Epithelial cell of proximal tubule (primary cell): ENCODE results near the gene TMEM150C. TPM values are rescaled to one million over a fixed set of nuclear protein-coding genes. Genes with fewer than 3 reads are reported as not detected.

ENCODE experiments used
- DNase-seq: peaks from one replicate; pipeline ENCODE4 v3.0.0-alpha.2; 2011; ENCODE audit warnings: low read depth
- H3K4me3 ChIP-seq: 2 replicates; pipeline ENCODE4 v1.5.1; 2011; ENCODE audit warnings: low read depth, mild to moderate bottlenecking, low read length
- CTCF ChIP-seq: conservative IDR thresholded peaks from 2 replicates; pipeline ENCODE4 v1.5.1; 2012; ENCODE audit warnings: low read depth, mild to moderate bottlenecking, low read length
- total RNA-seq: library from RNA; depleted of rRNA; stranded (reverse); fragments of >200 nt; gene quantifications from 2 replicates; pipeline ENCODE4 v1.2.3, GENCODE V29; 2015

The TMEM150C gene
- total RNA-seq, 1 donor from 2014 or later = 2.9 TPM

DNA sequence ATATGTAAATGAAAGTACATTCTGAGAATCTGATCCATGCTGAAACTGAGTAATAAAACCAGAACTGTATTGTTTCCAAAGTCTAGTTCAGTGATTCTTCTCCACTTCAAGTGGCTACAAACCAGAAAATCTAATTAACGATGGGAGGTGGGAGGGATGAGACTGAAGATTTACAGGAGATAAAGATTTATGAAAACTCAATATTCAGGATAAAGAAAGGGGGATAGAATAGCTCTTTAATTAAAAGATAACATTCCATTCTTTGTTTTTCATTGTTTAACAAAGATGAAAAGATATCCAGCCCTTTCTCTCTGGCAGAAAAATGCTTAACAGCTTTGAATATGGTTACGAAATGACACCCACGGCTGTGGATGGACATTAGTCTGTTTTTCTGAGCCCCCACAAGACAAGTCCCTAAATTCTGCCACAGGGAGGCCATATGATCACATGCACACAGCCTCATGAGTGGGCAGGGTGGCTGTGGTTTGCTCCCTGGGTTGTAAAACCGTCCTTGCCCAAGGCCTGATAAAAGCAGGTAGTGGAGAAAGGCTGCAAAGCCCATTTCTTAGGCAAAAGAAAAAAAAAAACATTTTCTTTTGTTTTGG, 36.4 kb downstream of the TMEM150C start:
- no peak for DNase-seq
- no peak for TF ChIP-seq CTCF
- no peak overlapping the region for H3K4me3 ChIP-seq

DNA sequence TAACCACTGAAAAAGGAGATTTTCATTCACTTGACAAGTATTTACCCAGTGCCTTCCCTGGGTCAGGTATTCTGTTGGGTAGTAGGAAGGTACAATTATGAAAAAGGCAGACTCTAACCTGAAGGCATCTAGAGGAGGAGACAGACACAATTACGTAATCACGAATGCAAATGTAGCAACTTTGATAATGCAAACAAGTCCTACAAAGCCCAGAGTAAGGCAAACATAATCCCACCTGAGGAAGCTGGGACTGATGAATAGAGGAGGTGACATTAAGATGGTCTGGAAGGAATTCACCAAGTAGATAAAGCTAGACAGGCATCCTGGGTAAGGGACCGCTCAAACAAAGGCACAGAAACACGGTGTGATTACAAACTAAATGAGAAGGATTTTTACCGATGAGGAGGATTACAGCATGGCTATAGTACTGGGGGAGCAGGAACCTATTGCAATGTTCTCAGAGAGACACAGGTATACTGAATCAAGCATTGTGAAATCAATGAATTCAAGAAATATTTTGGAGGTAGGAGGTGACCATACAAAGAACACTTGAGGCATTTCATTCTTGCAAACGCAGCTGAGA, 37.1 kb downstream of the TMEM150C start:
- no peak for TF ChIP-seq CTCF
- no peak overlapping the region for H3K4me3 ChIP-seq
- DNase-seq = no peak

- TF ChIP-seq CTCF = no peak
- H3K4me3 ChIP-seq = no peak overlapping the region
- DNase-seq = no peak
Observed at GRCh38 chr4:82523179-82523578, 38.6 kb downstream of the TMEM150C start.

DNA sequence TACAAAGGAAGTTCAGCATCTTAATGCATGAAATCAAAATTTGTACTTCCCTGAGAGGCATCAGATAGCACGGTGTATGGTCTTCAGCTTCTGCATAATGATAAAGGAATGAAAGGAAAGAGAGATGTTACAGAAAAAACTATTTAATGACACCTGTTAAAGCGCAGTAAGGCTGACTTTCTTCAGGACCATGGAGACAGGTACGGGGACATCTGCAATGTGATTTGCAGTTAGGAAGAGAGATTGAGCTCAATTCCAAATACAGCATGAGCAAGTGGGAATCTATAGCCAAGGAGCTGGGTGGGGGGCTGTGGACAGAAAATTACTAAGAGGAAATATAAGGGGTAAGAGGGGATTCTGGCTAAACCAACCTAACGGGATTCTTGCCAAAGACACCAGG, 39.3 kb downstream of the TMEM150C start:
- TF ChIP-seq CTCF = no peak
- no peak overlapping the region for H3K4me3 ChIP-seq
- DNase-seq = no peak

DNA sequence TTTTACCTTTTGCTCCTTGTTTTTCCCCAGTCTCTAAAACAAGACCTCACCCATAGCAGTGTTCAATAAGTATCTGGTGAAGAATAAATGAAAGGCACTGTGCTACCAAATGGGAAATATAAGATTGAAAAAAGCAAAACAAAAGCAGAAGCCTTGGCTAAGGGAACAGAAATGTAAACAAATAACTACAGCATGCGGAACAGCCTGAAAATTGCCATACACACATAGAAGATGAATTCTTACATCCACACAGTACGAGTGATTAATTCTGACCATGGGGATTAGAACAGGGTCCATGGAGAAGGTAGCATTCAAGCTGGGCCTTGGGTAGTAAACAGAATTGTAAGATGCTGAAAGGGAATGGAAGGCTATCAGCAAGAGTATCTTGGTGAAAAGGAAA, 40.5 kb downstream of the TMEM150C start:
- H3K4me3 ChIP-seq = no peak overlapping the region
- DNase-seq = no peak
- TF ChIP-seq CTCF = no peak

DNA sequence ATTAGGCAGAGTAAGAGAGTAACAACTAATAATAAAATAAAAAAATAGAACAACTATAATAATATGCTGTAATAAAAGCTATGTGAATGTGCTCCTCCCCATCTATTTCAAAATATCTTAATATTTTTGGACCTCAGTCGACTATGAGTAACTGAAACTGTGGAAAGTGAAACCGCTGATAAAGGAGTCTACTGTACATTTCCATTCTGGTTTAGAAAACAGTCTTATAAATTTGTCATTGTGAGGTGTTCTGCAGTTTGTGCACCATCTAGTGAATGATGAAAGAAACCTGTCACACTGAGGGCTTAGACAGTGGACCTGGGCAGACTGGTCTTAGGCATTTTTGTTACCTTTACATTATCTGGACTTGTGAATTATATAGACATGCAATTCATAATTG, 42.0 kb downstream of the TMEM150C start:
- no peak for DNase-seq
- no peak overlapping the region for H3K4me3 ChIP-seq
- TF ChIP-seq CTCF = no peak

- no peak overlapping the region for H3K4me3 ChIP-seq
- no peak for DNase-seq
- TF ChIP-seq CTCF = no peak
Observed at GRCh38 chr4:82519072-82519471, 42.7 kb downstream of the TMEM150C start.
